CD4-positive, alpha-beta T cell treated with Interleukin-15 for 1 hour (primary cell): ENCODE data around the gene CRACR2A.

ENCODE experiments used
- DNase-seq: peaks from one replicate; pipeline ENCODE4 v3.0.0-alpha.2; 2020

Gene CRACR2A

GRCh38 chr12:3613641-3614395 is 139.1 kb downstream of the CRACR2A start:
- DNase-seq, result no peak

- no peak for DNase-seq
Measured at GRCh38 chr12:3611860-3612703, 140.8 kb downstream of the CRACR2A start.

GRCh38 chr12:3607821-3608220 is 145.1 kb downstream of the CRACR2A start:
- DNase-seq, result no peak

GRCh38 chr12:3607039-3607720 is 145.7 kb downstream of the CRACR2A start:
- no peak for DNase-seq

- DNase-seq, result no peak
Measured at GRCh38 chr12:3606128-3606527, 146.8 kb downstream of the CRACR2A start.

GRCh38 chr12:3605692-3606091 is 147.2 kb downstream of the CRACR2A start:
- no peak for DNase-seq

- DNase-seq, result no peak
Measured at GRCh38 chr12:3604748-3605586, 147.9 kb downstream of the CRACR2A start.

- DNase-seq, result no peak
Measured at GRCh38 chr12:3604286-3604685, 148.6 kb downstream of the CRACR2A start.

GRCh38 chr12:3603576-3603975 is 149.3 kb downstream of the CRACR2A start:
- DNase-seq, result no peak

GRCh38 chr12:3602488-3602887 is 150.4 kb downstream of the CRACR2A start:
- DNase-seq, result no peak

GRCh38 chr12:3601461-3602150 is 151.3 kb downstream of the CRACR2A start:
- no peak for DNase-seq

GRCh38 chr12:3600951-3601350 is 152.0 kb downstream of the CRACR2A start:
- DNase-seq, result no peak

- no peak for DNase-seq
Measured at GRCh38 chr12:3600039-3600720, 152.7 kb downstream of the CRACR2A start.

- DNase-seq, result no peak
Measured at GRCh38 chr12:3598896-3599860, 153.7 kb downstream of the CRACR2A start.

- DNase-seq, result no peak
Measured at GRCh38 chr12:3597526-3598210, 155.2 kb downstream of the CRACR2A start.

GRCh38 chr12:3596703-3597415 is 156.1 kb downstream of the CRACR2A start:
- DNase-seq, result no peak

- no peak for DNase-seq
Measured at GRCh38 chr12:3595721-3596120, 157.2 kb downstream of the CRACR2A start.

GRCh38 chr12:3594966-3595365 is 157.9 kb downstream of the CRACR2A start:
- no peak for DNase-seq
